COLO829 (cell line): Measurements from ENCODE around the gene TAF11L8.
"Not testable (repeated sequence)": the region's sequence is repeated elsewhere in the genome, so short reads cannot be mapped to it uniquely, and the experiment has no call there.

Experiments
- DNase-seq: peaks from one replicate; pipeline ENCODE4 v3.0.0; 2012; ENCODE audit warnings: low spot score

Gene TAF11L8

DNA sequence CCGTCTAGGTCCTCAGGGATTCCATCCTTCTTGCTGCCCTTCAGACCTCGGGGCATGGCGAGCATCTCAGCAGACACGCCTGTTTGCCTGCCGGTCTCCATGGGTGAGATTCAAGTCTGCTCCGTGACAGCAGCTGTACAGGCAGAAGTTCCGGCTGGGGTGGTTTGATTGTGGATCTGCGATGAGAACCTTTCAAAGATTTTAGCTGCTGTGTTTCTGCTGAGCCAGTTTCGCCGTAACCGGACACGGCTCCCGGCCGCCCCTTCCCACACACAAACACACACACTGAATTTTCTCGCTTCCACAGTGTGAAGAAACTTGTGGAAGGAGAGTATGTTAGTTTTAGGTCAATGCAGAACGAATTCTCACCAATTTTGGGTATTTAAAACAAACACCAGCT lies at the start of gene TAF11L8:
Gene TAF11L8, minus strand, starts transcription at position 101 of the 400 bp plus-strand sequence.
- not testable (repeated sequence) for DNase-seq

DNA sequence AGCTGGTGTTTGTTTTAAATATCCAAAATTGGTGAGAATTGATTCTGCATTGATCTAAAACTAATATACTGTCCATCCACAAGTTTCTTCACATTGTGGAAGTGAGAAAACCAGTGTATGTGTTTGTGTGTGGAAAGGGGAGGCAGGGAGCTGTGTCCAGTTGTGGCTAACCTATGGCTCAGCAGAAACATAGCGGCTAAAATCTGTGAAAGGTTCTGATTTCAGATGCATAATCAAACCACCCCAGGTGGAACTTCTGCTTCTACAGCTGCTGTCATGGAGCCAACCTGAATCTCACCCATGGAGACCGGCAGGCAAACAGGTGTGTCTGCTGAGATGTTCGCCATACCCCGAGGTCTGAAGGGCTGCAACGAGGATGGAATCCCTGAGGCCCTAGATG lies 43.4 kb upstream of the TAF11L8 start, which contains the start of gene TAF11L14:
Gene TAF11L14, plus strand, starts transcription at position 301 of the 400 bp plus-strand sequence.
- DNase-seq, result no peak

DNA sequence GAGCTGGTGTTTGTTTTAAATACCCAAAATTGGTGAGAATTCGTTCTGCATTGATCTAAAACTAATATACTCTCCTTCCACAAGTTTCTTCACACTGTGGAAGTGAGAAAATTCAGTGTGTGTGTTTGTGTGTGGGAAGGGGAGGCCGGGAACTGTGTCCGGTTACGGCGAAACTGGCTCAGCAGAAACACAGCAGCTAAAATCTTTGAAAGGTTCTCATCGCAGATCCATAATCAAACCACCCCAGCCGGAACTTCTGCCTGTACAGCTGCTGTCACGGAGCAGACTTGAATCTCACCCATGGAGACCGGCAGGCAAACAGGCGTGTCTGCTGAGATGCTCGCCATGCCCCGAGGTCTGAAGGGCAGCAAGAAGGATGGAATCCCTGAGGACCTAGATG lies 41.0 kb upstream of the TAF11L8 start, which contains the start of gene TAF11L13:
Gene TAF11L13, plus strand, starts transcription at position 301 of the 400 bp plus-strand sequence.
- DNase-seq, result not testable (repeated sequence)

DNA sequence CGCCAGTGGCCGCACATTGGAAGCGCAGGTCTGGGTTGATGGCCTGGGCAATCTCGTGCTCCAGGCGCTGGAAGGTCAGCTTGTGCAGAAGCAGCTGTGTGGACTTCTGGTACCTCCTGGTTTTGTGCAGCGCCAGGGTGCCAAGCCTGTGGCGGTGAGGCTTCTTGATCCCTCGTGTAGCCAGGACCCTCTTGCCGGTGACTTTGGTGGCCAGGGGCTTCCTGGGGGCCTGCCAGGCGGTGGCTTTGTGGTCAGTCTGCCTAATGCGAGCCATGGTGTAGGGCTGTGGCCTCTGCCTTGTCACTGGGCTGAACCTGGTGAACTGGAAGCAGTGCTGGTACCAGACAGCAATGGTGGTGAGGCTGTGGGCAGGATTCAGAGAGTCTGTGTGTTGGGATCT lies 34.9 kb upstream of the TAF11L8 start:
- DNase-seq, result no peak

GRCh38 chr5:17620627-17621026 lies 29.9 kb upstream of the TAF11L8 start:
- DNase-seq, result no peak

DNA sequence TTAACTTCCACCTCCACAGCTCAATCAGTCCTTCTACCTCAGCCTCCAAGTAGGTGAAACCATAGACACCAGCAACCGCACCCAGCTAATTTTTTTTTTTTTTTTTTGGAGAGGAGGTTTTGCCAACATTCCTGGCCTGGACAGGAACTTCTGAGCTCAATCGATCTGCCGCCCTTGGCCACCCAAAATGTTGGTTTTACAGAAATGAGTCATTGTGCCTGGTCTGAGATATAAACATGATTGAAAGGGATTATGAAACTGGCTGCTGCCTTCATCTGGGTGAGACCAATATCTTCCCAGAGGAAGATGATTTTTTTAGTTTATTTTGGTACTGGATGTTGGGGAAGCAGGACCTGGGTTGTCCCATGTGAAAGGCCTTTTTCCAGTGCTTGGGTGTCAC lies 28.6 kb upstream of the TAF11L8 start:
- DNase-seq, result no peak

DNA sequence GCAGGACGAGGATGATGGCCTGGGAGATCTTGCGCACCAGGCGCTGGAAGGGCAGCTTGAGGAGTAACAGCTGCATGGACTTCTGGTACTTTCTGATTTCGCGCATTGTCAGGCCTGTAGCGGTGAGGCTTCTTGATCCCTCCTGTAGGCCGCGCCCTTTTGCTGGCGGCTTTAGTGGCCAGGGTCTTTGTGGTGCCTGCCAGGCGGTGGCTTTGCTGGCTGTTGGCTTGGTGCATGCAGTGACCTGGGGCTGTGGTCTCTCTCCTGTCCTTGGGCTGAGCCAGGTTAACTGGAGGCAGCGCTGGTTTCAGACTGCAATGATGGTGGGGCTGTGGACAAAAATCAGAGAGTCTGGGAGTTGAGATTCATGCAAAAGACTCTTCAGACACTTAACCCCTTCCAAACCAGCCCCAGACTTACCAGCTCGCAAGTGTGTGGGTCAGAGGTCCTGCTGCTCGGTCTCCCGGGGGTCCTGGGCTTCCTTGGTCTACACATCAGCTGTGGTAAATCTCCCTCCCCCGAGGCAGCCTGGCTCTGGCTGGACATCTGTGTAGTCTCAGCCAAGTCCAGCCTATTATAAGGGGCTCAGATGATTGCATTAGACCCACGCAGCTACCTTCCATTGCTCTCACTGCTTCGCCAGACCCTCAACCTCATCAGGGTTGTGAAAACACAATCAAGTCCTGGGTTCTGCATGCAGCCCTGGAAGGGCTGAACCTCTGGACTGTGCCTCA lies 24.3 kb upstream of the TAF11L8 start:
- no peak for DNase-seq

GRCh38 chr5:17610092-17610491 lies 19.3 kb upstream of the TAF11L8 start, which contains the start of gene TAF11L12:
Gene TAF11L12 (plus strand): TSS chr5:17610392.
- DNase-seq, result not testable (repeated sequence)

GRCh38 chr5:17607461-17607860 lies 16.7 kb upstream of the TAF11L8 start:
- not testable (repeated sequence) for DNase-seq

GRCh38 chr5:17604951-17605350 lies 14.2 kb upstream of the TAF11L8 start:
- DNase-seq, result no peak

GRCh38 chr5:17603880-17604279 lies 13.1 kb upstream of the TAF11L8 start, which contains the start of gene TAF11L11:
Gene TAF11L11 (plus strand): TSS chr5:17604183.
- not testable (repeated sequence) for DNase-seq

DNA sequence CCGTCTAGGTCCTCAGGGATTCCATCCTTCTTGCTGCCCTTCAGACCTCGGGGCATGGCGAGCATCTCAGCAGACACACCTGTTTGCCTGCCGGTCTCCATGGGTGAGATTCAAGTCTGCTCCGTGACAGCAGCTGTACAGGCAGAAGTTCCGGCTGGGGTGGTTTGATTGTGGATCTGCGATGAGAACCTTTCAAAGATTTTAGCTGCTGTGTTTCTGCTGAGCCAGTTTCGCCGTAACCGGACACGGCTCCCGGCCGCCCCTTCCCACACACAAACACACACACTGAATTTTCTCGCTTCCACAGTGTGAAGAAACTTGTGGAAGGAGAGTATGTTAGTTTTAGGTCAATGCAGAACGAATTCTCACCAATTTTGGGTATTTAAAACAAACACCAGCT lies 7.0 kb upstream of the TAF11L8 start, which contains the start of gene TAF11L10:
Gene TAF11L10, minus strand, starts transcription at position 101 of the 400 bp plus-strand sequence.
- not testable (repeated sequence) for DNase-seq

DNA sequence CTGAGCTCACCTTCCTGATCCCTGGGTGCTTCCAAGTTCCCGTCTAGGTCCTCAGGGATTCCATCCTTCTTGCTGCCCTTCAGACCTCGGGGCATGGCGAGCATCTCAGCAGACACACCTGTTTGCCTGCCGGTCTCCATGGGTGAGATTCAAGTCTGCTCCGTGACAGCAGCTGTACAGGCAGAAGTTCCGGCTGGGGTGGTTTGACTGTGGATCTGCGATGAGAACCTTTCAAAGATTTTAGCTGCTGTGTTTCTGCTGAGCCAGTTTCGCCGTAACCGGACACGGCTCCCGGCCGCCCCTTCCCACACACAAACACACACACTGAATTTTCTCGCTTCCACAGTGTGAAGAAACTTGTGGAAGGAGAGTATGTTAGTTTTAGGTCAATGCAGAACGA lies 3.5 kb upstream of the TAF11L8 start, which contains the start of gene TAF11L9:
Gene TAF11L9, minus strand, starts transcription at position 140 of the 400 bp plus-strand sequence.
- DNase-seq, result not testable (repeated sequence)

DNA sequence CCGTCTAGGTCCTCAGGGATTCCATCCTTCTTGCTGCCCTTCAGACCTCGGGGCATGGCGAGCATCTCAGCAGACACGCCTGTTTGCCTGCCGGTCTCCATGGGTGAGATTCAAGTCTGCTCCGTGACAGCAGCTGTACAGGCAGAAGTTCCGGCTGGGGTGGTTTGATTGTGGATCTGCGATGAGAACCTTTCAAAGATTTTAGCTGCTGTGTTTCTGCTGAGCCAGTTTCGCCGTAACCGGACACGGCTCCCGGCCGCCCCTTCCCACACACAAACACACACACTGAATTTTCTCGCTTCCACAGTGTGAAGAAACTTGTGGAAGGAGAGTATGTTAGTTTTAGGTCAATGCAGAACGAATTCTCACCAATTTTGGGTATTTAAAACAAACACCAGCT lies 5.1 kb downstream of the TAF11L8 start, which contains the start of gene TAF11L7:
Gene TAF11L7, minus strand, starts transcription at position 101 of the 400 bp plus-strand sequence.
- DNase-seq, result not testable (repeated sequence)
